Peyer's patch (tissue), 4 donors: ENCODE results near the gene KLHL5. TPM values are rescaled to one million over a fixed set of nuclear protein-coding genes. Genes with fewer than 3 reads are reported as not detected.

ENCODE experiments used
- DNase-seq, 3 donors: peaks; one replicate each; pipeline ENCODE4 v3.0.0-alpha.2; 2017 to 2019
- H3K27ac ChIP-seq, 4 donors: fragments of 200-600 bp; sonication (generic); one replicate each; pipeline ENCODE4 v1.5.1; 2016 to 2019
- H3K27me3 ChIP-seq, 2 donors: fragments of 200-600 bp; sonication (generic); one replicate each; pipeline ENCODE4 v1.5.1; 2019
- H3K36me3 ChIP-seq, 3 donors: fragments of 200-600 bp; sonication (generic); one replicate each; pipeline ENCODE4 v1.5.1; 2016 to 2019
- H3K4me1 ChIP-seq, 4 donors: fragments of 200-600 bp; sonication (generic); one replicate each; pipeline ENCODE4 v1.5.1; 2016 to 2019
- H3K4me3 ChIP-seq, 4 donors: fragments of 200-600 bp; sonication (generic); 1 replicate in 3 of 4; 2 replicates in 1 of 4; pipeline ENCODE4 v1.5.1; 2016 to 2019; ENCODE audit warnings: mild to moderate bottlenecking in 1 of 4
- H3K9me3 ChIP-seq, 4 donors: fragments of 200-600 bp; sonication (generic); one replicate each; pipeline ENCODE4 v1.5.1; 2016 to 2019; ENCODE audit warnings: mild to moderate bottlenecking in 1 of 4
- CTCF ChIP-seq, 6 experiments: fragments of 450-650 bp in 4 of 6; fragments of 200-600 bp in 2 of 6; sonication (generic) in 1 of 6; IDR thresholded peaks; one replicate each; pipeline ENCODE4 v1.5.1; 2017 to 2019; ENCODE audit warnings: antibody characterized with exemption in 6 of 6, mild to moderate bottlenecking in 3 of 6, moderate library complexity in 1 of 6
- POLR2A ChIP-seq, 2 donors: fragments of 450-650 bp; IDR thresholded peaks; one replicate each; pipeline ENCODE4 v1.5.1; 2017; ENCODE audit warnings: antibody characterized with exemption in 2 of 2, mild to moderate bottlenecking in 2 of 2, moderate library complexity in 2 of 2
- total RNA-seq, 4 donors: library from RNA; depleted of rRNA; stranded (reverse); fragments of >200 nt; gene quantifications; one replicate each; pipeline ENCODE4 v1.1.0, GENCODE V29; 2016

KLHL5 gene
- total RNA-seq, 4 donors from 2014 or later: 7.2 to 41.3 (median 12.1) TPM

- Histone ChIP-seq H3K4me1 (no peaks in the 10 kb centered on the region), H3K27me3 (no peaks in the 10 kb centered on the region), H3K27ac (no peak overlapping the region), H3K9me3 (no peaks in the 10 kb centered on the region), H3K36me3 (no peaks in the 10 kb centered on the region), H3K4me3 (no peak overlapping the region)
- no peak for DNase-seq
- TF ChIP-seq CTCF (IDR thresholded peaks at IDR 0.05) (no peak), POLR2A (IDR thresholded peaks at IDR 0.05) (no peak)
Observed at GRCh38 chr4:39170301-39170700, 108.3 kb downstream of the KLHL5 start.

Other genes starting within 250 kb of the KLHL5 start
- gene TLR6, start 205.4 kb upstream of the KLHL5 start, total RNA-seq: 10 to 100 TPM in 1 of 4 donors, 1 to 10 TPM in 3; 1.5 to 14.9 (median 2.3) TPM
- gene FAM114A1, start 194.4 kb upstream of the KLHL5 start, total RNA-seq: 100 to 1,000 TPM in 1 of 4 donors, 10 to 100 TPM in 3; 52.2 to 106 (median 69.0) TPM
- gene TMEM156, start 29.8 kb upstream of the KLHL5 start, total RNA-seq: 10 to 100 TPM in 1 of 4 donors, under 1 TPM in 2, not detected in 1; 0.70 to 14.9 (median 0.94) TPM
- gene WDR19, start 120.3 kb downstream of the KLHL5 start, total RNA-seq: 100 to 1,000 TPM in 1 of 4 donors, 10 to 100 TPM in 3; 11.0 to 144 (median 23.2) TPM